Femur (tissue), 1 donor: ENCODE results near the gene SRCIN1.
A peak's percentile ranks its signal among the peaks of the same experiment; 100 is the strongest.
"Not testable (repeated sequence)": the region's sequence is repeated elsewhere in the genome, so short reads cannot be mapped to it uniquely, and the experiment has no call there.

ENCODE experiments used
- DNase-seq: peaks from one replicate; pipeline ENCODE4 v3.0.0-alpha.2; 2017

The SRCIN1 gene

DNA sequence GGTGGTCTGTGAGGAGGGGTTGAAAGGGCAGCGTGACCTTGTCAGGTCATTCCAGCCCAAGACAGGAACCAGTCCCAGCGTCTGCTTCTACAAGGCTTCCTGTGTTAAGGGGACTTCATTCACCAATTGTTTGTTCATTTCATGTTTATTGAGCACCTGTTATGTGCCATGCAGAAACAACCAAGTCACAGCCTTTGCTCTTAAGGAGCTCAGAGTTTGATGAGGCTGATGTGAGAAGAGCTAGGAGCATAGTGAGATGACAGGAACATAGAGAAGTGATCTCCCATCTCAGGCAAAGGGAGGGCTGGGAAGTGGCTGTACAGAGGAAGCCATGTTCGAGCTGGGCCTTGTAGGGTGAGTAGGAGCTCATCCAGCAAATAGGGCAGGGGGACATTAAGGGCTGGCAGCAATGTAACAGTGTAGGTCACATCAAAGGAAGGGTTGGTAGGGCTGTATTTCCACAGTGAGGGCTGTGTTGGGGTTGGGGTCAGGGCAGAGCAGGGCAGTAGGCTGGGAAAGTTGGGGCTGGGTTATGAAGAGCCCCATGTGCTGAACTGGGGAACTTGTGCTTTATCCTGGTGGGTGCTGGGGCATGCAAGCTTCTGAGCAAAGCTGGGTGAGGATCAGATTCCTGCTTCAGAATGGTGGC, 97.7 kb downstream of the SRCIN1 start:
- DNase-seq: no peak

DNA sequence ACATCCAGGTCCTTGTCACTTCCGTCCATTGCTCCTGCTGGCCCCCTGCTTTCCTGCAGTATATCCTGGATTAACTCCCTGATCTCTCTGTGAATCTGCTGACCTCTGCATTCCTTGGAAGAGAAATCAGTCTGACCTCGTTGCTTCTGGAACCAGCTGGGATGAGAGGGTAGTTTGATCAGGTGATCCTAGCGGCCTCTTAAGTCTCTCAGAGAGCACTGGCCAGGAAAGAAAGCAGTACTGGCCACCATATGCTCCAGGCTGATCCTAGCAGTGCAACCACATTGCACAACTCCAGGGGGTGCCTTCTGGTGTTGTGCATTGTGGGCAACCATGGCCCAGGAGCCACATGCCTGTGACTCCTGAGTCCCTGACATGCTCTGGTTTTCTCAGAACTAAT, 98.3 kb downstream of the SRCIN1 start:
- no peak for DNase-seq

DNA sequence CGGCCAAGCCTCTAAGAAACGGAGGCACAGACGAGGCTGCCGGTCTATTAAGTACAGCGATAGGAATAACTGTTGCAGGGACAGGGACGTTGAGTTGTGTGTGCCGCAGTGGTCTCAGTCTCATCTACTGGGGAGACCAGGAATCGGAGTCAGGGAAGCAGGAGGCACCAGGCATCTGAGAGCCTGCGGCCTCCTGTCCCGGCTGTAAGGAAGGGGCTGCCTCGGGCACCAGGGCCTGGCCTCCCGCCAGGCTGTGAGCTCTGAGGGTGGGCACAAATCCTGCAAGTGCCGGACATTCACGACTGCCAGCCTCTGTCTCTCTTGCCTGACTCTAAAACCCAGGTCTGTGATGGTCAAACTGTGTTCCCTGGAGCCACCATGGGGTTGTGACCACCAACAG, 101.5 kb downstream of the SRCIN1 start:
- no peak for DNase-seq

DNA sequence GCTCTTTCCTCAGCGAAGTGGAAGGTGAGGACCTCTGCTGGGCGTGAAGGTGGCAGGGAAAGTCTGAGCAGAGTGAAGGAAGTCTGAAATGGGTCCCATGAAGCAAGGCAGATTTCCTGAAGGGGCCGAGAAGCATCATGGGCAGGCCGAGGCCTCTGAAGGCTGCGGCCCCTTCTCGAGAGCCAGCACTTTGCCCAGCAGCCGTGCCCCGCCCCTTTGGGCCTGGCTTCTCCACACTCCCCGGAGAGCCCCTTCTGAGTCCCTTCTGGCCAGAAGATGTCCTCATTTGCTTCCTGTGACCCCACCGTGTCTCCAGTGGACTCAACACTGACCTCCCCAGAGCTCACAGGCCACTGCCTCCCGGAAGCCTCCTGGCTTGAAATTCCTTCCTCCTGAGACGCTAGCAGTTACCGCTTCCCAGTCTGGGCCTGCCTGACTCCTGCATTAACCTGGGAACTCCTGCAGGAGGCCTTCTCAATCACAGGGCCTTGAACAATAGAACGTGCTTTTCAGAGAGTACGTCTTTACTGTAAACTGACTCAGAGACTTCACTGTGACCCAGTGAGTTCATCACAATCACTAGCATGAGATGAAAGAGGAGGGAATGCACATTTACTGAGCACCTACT, 102.4 kb downstream of the SRCIN1 start:
- not testable (repeated sequence) for DNase-seq

DNA sequence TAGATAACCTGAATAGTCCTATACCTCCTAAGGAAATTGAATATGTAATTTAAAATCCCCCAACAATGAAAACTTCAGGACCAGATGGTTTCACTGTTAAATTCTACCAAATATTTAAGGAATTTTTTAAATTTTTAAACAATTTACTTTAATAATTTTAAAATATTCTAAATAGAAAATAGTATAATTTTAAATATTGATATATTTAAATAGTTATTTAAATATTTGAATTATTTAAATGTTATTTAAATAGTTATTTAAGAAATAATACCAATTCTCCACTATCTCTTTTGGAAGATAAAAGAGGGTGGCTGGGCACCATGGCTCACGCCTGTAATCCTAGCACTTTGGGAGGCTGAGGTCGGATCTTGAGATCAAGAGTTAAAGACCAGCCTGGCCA, 104.0 kb downstream of the SRCIN1 start:
- DNase-seq: not testable (repeated sequence)

DNA sequence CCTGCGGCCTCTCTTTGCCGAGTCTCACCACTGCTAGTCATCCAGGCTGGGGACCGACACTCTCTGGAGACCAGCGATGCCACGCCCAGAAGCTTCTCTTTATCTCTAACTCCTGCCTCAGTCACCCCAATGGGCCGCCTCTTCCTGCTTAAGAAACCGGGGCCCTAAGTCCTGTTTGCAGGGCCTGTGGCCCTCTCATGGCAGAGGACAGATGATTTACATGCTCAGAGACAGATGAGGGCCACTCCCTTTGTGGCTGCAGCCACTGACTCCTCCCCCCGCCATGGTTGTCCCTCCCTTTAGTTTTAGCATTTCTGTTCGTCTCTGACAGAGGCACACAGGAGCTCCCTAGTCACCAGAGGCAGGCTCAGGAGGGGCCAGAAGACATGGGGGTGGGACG, 106.5 kb downstream of the SRCIN1 start:
- not testable (repeated sequence) for DNase-seq

DNA sequence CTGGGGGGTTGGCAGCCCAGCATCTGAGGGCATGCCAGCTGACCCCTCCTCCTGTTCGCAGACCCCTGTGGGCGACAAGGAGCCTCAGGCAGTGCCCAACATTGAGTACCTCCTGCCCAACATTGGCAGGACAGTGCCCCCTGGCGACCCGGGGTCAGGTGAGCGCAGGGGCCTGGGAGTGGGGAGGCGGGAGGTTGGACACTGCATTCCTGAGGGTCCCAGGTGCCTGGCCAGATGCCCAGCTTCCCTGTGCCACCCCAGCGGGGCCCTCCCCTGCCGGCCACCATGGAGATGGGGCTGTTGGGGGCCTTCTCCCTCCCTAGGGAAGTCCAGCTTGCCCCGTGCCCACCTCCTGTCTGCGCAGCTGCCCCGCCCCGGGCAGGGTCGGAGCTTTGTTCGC, 107.4 kb downstream of the SRCIN1 start:
- no peak for DNase-seq

DNA sequence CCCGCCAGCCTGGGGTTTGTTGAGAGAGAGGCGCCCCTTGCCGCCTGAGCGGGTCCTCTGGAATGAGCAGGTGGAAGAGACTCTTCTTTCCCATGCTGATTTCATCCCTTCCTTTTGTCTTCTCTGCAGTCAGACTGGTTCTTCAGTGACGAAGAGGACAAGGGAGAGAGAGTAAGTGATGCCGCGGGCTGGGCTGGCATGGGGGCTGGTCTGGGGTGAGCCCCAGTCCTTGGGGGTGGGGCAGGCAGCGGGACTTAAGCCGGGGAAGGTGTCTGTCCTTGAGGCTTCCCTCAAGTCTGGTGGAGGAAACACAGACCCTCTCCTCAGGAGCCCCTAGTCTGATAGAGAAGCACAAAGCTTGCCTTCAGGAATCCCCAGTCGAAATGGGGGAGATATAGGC, 108.1 kb downstream of the SRCIN1 start:
- DNase-seq: not testable (repeated sequence)

DNA sequence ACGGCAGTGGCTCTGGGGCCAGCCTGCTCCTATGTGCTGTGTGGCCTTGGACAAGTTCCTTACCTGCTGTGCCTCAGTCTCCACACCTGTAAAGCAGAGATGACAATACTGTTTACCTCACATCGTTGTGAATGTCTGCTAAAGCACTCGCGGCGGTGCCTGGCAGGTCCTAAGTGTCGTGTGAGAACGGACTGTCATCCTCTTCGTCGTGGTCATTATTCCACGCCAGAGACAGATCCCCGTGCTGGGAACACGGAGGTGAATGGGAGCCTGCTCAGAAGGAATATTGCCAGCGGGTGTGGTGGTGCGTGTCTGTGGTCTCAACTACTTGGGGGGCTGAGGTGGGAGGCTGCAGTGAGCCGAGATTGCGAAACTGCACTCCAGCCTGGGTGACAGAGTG, 111.6 kb downstream of the SRCIN1 start:
- DNase-seq: not testable (repeated sequence)

DNA sequence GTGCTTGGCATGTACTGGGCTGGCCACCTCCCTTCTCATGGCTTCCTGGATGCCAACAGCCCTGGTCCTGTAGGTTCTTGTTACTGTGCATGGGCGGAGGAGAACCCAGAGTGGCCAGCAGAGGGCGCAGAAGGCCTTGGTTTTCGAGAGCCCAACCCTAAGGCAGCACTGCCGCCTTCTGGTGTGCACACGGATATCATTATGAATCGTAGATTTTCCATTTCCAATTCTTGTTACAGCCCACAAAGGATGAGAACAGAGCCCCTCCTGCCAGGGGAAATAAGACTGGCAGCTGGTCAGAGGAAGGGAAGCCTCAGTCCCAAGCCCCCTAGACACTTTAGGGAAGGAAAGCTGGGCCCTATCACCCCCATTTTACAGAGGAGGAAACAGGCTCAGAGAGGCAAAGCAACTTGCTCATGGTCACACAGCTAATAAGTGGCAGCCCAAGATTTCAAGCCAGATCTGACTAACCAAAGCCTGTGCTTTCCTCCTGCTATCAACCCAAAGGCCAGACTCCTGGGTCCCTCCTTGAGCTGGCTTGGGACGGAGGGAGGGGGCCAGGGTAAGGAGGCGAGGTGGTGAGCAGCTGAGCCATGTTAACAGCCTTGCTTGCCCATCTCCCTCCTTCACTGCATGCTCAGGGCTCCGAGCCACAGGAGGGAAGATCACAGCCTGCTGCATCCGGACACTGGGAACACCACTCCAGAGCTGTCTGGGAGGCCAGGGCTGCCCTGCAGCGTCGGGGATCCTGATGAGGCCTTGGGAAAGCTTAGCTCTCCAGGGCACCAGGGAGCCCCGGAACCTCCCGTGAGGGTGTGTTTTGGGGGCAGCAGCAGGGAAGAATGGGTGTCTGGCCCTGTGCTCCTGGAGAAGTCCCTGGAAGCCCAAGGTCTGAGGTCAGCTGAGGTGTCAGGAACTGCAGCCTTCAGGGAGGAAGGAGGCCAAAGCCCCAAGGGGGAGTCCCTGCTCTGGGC, 113.4 kb downstream of the SRCIN1 start:
- DNase-seq: peak; percentile 90

DNA sequence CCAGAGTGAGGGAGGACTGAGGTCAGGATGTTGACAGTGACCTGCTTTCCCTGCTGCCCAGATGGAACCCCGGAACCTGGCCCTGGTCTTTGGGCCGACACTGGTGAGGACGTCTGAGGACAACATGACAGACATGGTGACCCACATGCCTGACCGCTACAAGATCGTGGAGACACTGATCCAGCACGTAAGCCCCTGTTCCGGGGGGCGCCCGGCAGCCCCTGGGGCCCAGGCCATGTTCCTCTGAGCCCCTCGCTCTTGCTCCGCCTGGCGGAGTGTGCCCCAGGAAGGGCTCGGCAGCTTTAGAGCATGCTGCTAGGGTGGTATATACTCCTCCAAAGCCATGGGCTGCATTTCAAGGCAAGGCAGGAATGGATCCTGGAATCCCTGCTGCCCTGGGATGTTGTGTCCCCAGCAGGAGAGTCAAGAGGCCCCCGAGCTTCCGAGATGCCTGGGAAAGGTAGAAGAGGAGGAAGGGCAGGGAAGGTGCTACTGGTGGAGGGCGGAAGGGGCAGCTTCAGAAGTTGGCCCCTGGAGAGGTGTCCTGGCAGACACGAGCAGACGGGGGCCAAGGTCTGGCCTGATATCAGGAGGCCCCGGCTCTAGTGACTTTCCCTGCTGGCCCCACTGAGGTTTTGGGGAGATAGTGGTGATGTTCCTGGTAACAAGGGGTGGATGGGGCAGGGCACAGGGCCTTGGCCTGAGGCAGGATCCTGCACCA, 114.2 kb downstream of the SRCIN1 start:
- DNase-seq: not testable (repeated sequence)

DNA sequence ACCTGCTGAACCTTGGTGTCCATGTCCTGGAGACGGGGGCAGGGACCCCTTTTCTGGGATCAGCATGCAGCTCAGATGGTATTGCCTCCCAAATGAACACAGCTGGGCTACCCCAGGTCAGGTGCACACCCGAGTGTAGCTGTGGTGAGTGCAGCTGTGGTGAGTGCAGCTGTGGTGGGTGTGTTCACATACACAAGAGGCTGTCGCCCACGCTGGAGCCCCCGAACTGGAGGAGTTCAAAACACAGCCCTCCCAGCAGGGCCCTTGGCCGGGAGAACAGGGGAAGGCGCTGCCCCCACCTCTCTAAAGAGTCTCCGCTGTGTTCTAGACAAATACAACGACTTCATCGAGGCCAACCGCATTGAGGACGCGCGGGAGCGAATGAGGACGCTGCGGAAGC, 116.0 kb downstream of the SRCIN1 start:
- DNase-seq: not testable (repeated sequence)

DNA sequence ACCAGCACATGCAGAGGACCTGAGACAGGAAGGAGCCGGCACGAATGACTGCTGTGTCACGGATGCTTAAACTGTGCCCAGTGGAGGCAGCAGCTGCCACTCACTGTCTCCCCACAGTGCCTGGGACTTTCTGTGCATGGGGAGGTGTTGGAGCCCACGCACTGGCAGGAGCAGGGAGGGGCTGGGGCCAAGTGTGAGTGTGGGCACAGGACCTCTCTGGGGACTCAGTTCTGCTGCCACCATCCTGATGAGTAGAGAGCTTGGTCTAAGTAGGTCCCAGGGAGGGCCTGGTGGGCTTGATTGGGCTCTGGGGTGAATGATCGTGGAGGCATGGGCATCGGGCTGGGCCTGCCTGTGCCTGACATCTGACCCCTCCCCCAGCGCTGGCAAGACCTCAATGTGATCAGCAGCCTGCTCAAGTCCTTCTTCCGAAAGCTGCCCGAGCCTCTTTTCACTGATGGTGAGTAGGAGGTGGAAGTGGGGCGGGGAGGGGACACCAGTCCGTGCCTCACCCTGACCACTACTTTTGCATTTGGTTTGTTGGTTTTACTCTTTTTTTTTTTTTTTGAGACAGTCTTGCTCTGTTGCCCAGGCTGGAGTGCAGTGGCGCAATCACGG, 120.0 kb downstream of the SRCIN1 start:
- not testable (repeated sequence) for DNase-seq

DNA sequence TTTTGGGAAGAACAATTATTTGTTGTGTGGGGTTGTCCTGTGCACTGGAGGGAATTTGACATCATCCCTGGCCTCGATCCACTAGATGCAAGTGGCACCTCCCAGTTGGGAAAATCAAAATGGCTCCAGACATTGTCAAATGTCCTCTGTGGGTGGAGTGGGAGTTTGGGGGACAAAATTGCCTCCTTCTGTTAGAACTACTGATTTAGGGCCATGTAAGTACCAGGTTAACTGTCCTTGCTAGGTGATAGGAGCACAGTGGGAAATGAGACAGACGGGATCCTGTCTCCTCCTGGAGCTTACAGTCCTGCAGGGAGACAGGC, 120.6 kb downstream of the SRCIN1 start:
- DNase-seq: no peak

DNA sequence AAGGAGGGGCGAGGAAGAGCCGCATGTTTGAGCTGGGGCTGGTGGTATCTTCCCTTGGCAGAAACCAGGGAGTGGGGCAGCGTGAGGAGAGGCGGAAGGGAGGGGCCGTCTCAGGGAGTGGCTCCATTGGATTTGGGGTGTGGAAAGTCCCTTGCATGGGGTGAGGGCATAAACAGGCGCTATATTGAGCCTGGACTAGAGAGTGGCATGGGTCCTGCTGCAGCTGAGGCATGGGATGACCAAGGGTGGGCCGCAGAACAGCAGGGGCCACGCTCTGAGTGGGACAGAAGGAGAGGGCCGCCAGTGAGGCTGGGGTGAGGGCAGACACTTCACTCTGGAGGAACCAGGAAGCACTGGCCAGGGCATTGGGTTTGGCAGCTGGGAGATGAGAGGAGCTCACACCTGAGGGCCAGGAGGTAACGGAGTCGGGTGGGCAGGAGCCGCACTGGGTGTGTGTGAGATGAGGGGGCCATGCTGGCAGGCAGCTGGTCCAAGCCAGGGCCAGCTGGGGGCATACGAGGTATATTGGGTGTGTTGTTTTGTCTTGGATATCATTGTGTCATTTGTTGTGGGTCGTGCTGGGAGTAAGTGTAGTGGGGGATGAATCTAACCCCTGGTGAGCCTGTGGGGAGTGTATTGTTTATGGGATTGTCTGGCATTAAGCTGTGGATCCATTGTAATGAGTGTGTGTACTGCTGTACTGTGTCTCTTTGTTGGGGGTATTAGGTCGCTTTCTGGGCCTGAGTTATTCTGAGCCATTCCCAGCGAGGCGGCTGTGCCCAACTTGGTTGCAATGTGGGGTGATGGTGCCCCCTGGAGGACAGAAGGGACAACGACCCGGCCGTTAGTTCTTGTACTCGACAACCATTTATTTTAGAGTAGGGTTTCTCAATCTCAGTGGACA, 121.3 kb downstream of the SRCIN1 start:
- peak; percentile 82 for DNase-seq

DNA sequence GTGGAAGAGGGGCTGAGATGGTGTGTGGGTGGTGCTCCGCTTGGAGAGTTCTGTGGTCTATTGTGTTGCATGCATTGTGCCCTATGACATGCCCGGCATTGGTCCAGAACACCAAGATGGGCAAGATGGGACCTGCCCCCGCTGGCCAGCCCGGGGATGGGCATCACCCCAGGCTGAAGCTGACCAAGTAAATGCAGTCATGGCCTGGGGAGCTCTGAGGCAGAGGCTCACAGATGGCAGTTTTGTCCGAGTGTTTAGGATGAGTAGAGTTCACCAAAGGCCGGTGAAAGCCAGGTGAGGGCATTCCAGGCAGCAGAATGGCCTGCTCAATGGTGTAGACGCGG, 123.1 kb downstream of the SRCIN1 start:
- DNase-seq: not testable (repeated sequence)

DNA sequence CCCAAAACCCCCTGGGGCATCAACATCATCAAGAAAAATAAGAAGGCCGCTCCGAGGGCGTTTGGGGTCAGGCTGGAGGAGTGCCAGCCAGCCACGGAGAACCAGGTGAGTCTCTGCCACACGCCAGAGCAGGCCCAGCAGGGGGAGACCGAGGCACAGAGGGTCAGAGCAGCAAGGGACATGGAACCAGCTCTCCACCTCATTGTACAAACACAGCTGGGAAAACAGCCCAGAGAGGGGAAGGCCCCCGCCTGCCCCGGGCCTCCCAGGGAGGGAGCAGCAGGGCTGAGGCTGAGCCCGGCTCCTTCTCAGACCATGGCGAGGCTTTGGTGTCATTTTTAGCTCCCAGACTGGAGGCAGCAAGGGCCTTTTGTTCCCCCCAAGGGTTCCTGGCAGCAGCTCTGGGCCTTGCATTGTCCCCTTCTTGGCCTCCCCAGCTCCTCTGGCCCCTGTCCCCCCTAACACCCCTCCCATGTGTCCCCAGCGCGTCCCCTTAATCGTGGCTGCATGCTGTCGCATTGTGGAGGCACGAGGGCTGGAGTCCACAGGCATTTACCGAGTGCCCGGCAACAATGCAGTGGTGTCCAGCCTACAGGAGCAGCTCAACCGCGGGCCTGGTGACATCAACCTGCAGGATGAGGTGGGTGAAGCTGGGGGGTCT, 123.6 kb downstream of the SRCIN1 start:
- DNase-seq: not testable (repeated sequence)
